BJ (cell line): ENCODE data around the gene IFNL4. TPM values are rescaled to one million over a fixed set of nuclear protein-coding genes. Genes with fewer than 3 reads are reported as not detected.
"Not testable (repeated sequence)": the region's sequence is repeated elsewhere in the genome, so short reads cannot be mapped to it uniquely, and the experiment has no call there.

Source experiments
- CTCF ChIA-PET: fragments of 350-600 bp; formaldehyde crosslinking; extraction: SDS; loops from one replicate; lab custom pipeline; 2021; ENCODE audit warnings: antibody characterized with exemption, inconsistent platforms; lab: Yijun Ruan, JAX
- POLR2A ChIA-PET: fragments of 300-600 bp; sonication (Branson Sonifier 250); formaldehyde crosslinking; extraction: SDS; loops from one replicate; lab custom pipeline; 2021; ENCODE audit warnings: antibody characterized with exemption; lab: Charles Lee
- DNase-seq: peaks from one replicate; pipeline ENCODE4 v3.0.0-alpha.2; 2011; ENCODE audit warnings: low read depth
- H3K27me3 ChIP-seq: 2 replicates; pipeline ENCODE4 v1.6.0; 2011; ENCODE audit warnings: low read length; ENCODE audit not compliant: control insufficient read depth, insufficient read depth
- H3K36me3 ChIP-seq: 2 replicates; pipeline ENCODE4 v1.5.1; 2011; ENCODE audit warnings: low read length; ENCODE audit not compliant: control insufficient read depth, insufficient read depth
- H3K4me3 ChIP-seq: 2 replicates; pipeline ENCODE4 v1.5.1; 2011; ENCODE audit warnings: low read depth, mild to moderate bottlenecking, control low read depth, low read length
- CTCF ChIP-seq: IDR thresholded peaks from 2 replicates; pipeline ENCODE4 v1.5.1; 2011; ENCODE audit warnings: low read depth, mild to moderate bottlenecking, control low read depth, inconsistent platforms, low read length, moderate library complexity; ENCODE audit not compliant: insufficient read depth
- polyA plus RNA-seq: library from polyadenylated mRNA; depleted of rRNA; stranded (reverse); fragments of >200 nt; gene quantifications from 2 replicates; pipeline ENCODE4 v1.2.3, GENCODE V29; 2011

Gene IFNL4
- polyA plus RNA-seq, 1 experiment = not detected

- ChIA-PET POLR2A (no interaction called here), CTCF (no interaction called here)
- DNase-seq = no peak
- Histone ChIP-seq H3K27me3 (peaks cover 4% of the 10 kb centered on the region), H3K36me3 (no peaks in the 10 kb centered on the region), H3K4me3 (no peak overlapping the region)
- no peak for TF ChIP-seq CTCF
These were observed 21.6 kb upstream of the IFNL4 start for GRCh38 chr19:39270036-39270871.

GRCh38 chr19:39269369-39269768, 20.7 kb upstream of the IFNL4 start:
- CTCF ChIA-PET, DNase-seq, H3K36me3 ChIP-seq, POLR2A ChIA-PET, H3K4me3 ChIP-seq: not testable (repeated sequence)
- peaks cover 12% of the 10 kb centered on the region for H3K27me3 ChIP-seq

GRCh38 chr19:39268531-39269223, 20.0 kb upstream of the IFNL4 start:
- DNase-seq, POLR2A ChIA-PET, CTCF ChIA-PET, H3K4me3 ChIP-seq, H3K36me3 ChIP-seq: not testable (repeated sequence)
- H3K27me3 ChIP-seq = peaks cover 19% of the 10 kb centered on the region

GRCh38 chr19:39268085-39268484, 19.4 kb upstream of the IFNL4 start, which contains the start of gene IFNL2:
Gene IFNL2, plus strand, starts transcription at chr19:39268396. Its CDS starts 173 bp downstream, at chr19:39268569.
- H3K4me3 ChIP-seq, POLR2A ChIA-PET, H3K36me3 ChIP-seq, DNase-seq, CTCF ChIA-PET: not testable (repeated sequence)
- H3K27me3 ChIP-seq = peaks cover 24% of the 10 kb centered on the region

GRCh38 chr19:39265321-39265916, 16.8 kb upstream of the IFNL4 start:
- no peak for TF ChIP-seq CTCF
- POLR2A ChIA-PET = no interaction called here
- peaks cover 31% of the 10 kb centered on the region for H3K27me3 ChIP-seq
- CTCF ChIA-PET = no interaction called here
- H3K4me3 ChIP-seq = no peak overlapping the region
- DNase-seq = no peak
- no peaks in the 10 kb centered on the region for H3K36me3 ChIP-seq

GRCh38 chr19:39264306-39265290, 15.9 kb upstream of the IFNL4 start:
- Histone ChIP-seq H3K36me3 (no peaks in the 10 kb centered on the region), H3K4me3 (no peak overlapping the region), H3K27me3 (peaks cover 31% of the 10 kb centered on the region)
- POLR2A ChIA-PET = no interaction called here
- no peak for TF ChIP-seq CTCF
- DNase-seq = no peak
- CTCF ChIA-PET = no interaction called here
